Uterus (tissue), 4 donors: ENCODE measurements around the gene TBL1X. TPM values are rescaled to one million over a fixed set of nuclear protein-coding genes. Genes with fewer than 3 reads are reported as not detected.

Source experiments
- DNase-seq, 2 donors: peaks; one replicate each; pipeline ENCODE4 v3.0.0-alpha.2; 2019 to 2020
- H3K27ac ChIP-seq, 2 donors: fragments of 200-600 bp; sonication (generic); 1 replicate in 1 of 2; 2 replicates in 1 of 2; pipeline ENCODE4 v1.5.1; 2016 to 2018
- H3K27me3 ChIP-seq, 2 donors: fragments of 200-600 bp; sonication (generic); one replicate each; pipeline ENCODE4 v1.5.1; 2018 to 2019; ENCODE audit warnings: control low read depth in 1 of 2
- H3K36me3 ChIP-seq, 2 donors: fragments of 200-600 bp; sonication (generic); one replicate each; pipeline ENCODE4 v1.5.1; 2019; ENCODE audit warnings: control low read depth in 1 of 2
- H3K4me1 ChIP-seq, 2 donors: fragments of 200-600 bp; sonication (generic); one replicate each; pipeline ENCODE4 v1.5.1; 2018 to 2019; ENCODE audit warnings: control low read depth in 1 of 2
- H3K4me3 ChIP-seq, 2 donors: fragments of 200-600 bp; sonication (generic); 1 replicate in 1 of 2; 2 replicates in 1 of 2; pipeline ENCODE4 v1.5.1; 2018 to 2019; ENCODE audit warnings: mild to moderate bottlenecking in 1 of 2
- H3K9me3 ChIP-seq, 2 donors: fragments of 200-600 bp; sonication (generic); one replicate each; pipeline ENCODE4 v1.5.1; 2019; ENCODE audit warnings: control low read depth in 1 of 2
- POLR2A ChIP-seq, 2 donors: fragments of 450-650 bp; IDR thresholded peaks; one replicate each; pipeline ENCODE4 v1.6.1; 2016; ENCODE audit warnings: antibody characterized with exemption in 2 of 2, mild to moderate bottlenecking in 1 of 2, moderate library complexity in 1 of 2
- intact Hi-C: fragments of 100-400 bp; cut with DNase I; formaldehyde crosslinking; loops from one replicate; pipeline ENCODE4 v1.15.1; 2023; ENCODE audit warnings: low total_unique reads
- total RNA-seq, 4 donors: library from RNA; depleted of rRNA in 3 of 4; stranded (reverse); fragments of >200 nt in 3 of 4; gene quantifications; one replicate each; pipeline versions ENCODE4 v1.1.0 to v1.2.4, GENCODE V29; 2014 to 2023
- TF ChIP-seq, protein P1 (sequence below), 4 experiments: fragments of 200-600 bp in 2 of 4; fragments of 450-650 bp in 2 of 4; sonication (generic) in 2 of 4; IDR thresholded peaks; one replicate each; pipeline ENCODE4 v1.5.1; 2016 to 2019; ENCODE audit warnings: antibody characterized with exemption in 4 of 4, mild to moderate bottlenecking in 2 of 4, moderate library complexity in 1 of 4
- donor health status: DM: yes; HTN: yes; CAD: no.

TBL1X gene
- total RNA-seq, 4 donors from 2014 or later: 15.4 to 121 (median 47.7) TPM

GRCh38 chrX:9436812-9437211, 28.0 kb upstream of the TBL1X start:
- Histone ChIP-seq H3K4me3 (no peak overlapping the region), H3K9me3 (no peaks in the 10 kb centered on the region), H3K27ac (no peak overlapping the region), H3K4me1 (no peaks in the 10 kb centered on the region), H3K36me3 (no peaks in the 10 kb centered on the region), H3K27me3 (no peaks in the 10 kb centered on the region)
- no peak for DNase-seq
- intact Hi-C loops: no loop called here
- no peak for TF ChIP-seq POLR2A (IDR thresholded peaks at IDR 0.05)
- TF ChIP-seq, protein P1, sequence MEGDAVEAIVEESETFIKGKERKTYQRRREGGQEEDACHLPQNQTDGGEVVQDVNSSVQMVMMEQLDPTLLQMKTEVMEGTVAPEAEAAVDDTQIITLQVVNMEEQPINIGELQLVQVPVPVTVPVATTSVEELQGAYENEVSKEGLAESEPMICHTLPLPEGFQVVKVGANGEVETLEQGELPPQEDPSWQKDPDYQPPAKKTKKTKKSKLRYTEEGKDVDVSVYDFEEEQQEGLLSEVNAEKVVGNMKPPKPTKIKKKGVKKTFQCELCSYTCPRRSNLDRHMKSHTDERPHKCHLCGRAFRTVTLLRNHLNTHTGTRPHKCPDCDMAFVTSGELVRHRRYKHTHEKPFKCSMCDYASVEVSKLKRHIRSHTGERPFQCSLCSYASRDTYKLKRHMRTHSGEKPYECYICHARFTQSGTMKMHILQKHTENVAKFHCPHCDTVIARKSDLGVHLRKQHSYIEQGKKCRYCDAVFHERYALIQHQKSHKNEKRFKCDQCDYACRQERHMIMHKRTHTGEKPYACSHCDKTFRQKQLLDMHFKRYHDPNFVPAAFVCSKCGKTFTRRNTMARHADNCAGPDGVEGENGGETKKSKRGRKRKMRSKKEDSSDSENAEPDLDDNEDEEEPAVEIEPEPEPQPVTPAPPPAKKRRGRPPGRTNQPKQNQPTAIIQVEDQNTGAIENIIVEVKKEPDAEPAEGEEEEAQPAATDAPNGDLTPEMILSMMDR (IDR thresholded peaks at IDR 0.05): no peak

- TF ChIP-seq, protein P1 (IDR thresholded peaks at IDR 0.05): no peak
- no peak for TF ChIP-seq POLR2A (IDR thresholded peaks at IDR 0.05)
- H3K4me1 ChIP-seq: no peaks in the 10 kb centered on the region
- H3K27ac ChIP-seq: peak overlapping the region; percentile 69 to 79
- H3K27me3 ChIP-seq: no peaks in the 10 kb centered on the region
- intact Hi-C loops: no loop called here
- no peaks in the 10 kb centered on the region for H3K9me3 ChIP-seq
- H3K4me3 ChIP-seq: no peak overlapping the region
- no peaks in the 10 kb centered on the region for H3K36me3 ChIP-seq
- no peak for DNase-seq
These were observed 25.8 kb upstream of the TBL1X start for GRCh38 chrX:9438933-9439494.

- peak in 1 of 2 donors; percentile 34 for DNase-seq
- Histone ChIP-seq H3K36me3 (no peaks in the 10 kb centered on the region), H3K27me3 (no peaks in the 10 kb centered on the region), H3K27ac (peak overlapping the region; percentile 69 to 79), H3K4me3 (no peak overlapping the region), H3K9me3 (no peaks in the 10 kb centered on the region), H3K4me1 (no peaks in the 10 kb centered on the region)
- intact Hi-C loops: loop anchor here (10.0 kb wide), 1 partner anchor 75 kb away; no protein-coding TSS in a partner anchor
- TF ChIP-seq, protein P1 (IDR thresholded peaks at IDR 0.05): no peak
- no peak for TF ChIP-seq POLR2A (IDR thresholded peaks at IDR 0.05)
These were observed 24.6 kb upstream of the TBL1X start for GRCh38 chrX:9440116-9440844.

DNA sequence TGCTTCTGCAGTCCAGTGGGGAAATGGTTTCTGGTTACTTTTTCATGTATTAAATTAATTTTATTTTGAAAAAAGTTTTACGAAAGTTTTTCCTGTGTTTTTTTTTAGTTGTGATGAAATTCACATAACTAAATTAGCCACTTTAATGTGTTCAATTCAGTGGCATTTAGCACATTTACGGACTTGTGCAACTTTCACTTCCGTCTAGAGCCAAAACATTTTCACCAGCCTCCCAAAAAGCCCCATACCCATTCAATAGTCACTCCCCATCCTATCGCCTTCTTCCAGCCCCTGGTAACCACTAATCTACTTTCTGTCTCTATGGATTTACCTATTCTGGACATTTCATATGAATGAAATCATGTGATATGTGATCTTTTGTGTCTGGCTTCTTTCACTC, 22.8 kb upstream of the TBL1X start:
- Histone ChIP-seq H3K36me3 (no peaks in the 10 kb centered on the region), H3K27ac (peak overlapping the region in 1 of 2 donors; percentile 69), H3K4me3 (no peak overlapping the region), H3K4me1 (no peaks in the 10 kb centered on the region), H3K9me3 (no peaks in the 10 kb centered on the region), H3K27me3 (no peaks in the 10 kb centered on the region)
- no peak for TF ChIP-seq POLR2A (IDR thresholded peaks at IDR 0.05)
- TF ChIP-seq, protein P1 (IDR thresholded peaks at IDR 0.05): no peak
- no peak for DNase-seq
- intact Hi-C loops: loop anchor here (10.0 kb wide), 1 partner anchor 77 kb away; no protein-coding TSS in a partner anchor

DNA sequence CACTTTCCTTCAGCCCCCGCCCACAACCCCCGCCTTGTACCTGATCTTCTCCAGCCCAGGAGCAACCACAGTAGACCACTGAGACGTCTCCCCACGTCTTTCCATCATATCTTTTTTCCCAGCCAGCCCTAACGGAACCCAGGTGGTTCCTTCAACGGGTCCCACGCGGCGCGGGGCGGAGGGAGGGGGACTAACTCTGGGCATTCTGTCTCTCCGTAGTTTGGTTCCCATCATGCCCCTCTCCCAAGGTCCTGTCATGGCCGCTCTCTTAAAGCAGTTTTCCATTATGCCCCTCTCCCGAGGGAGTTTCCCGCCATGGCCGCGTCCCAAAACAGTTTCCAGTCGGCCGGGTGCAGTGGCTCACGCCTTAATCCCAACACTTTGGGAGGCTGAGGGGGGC, 21.5 kb upstream of the TBL1X start:
- H3K9me3 ChIP-seq: no peaks in the 10 kb centered on the region
- TF ChIP-seq POLR2A (IDR thresholded peaks at IDR 0.05): no peak
- TF ChIP-seq, protein P1 (IDR thresholded peaks at IDR 0.05): no peak
- H3K27ac ChIP-seq: no peak overlapping the region
- H3K4me1 ChIP-seq: no peaks in the 10 kb centered on the region
- no peak for DNase-seq
- H3K27me3 ChIP-seq: no peaks in the 10 kb centered on the region
- intact Hi-C loops: loop anchor here (10.0 kb wide), 1 partner anchor 79 kb away; no protein-coding TSS in a partner anchor
- H3K36me3 ChIP-seq: no peaks in the 10 kb centered on the region
- H3K4me3 ChIP-seq: no peak overlapping the region
